ENCODE data around the gene GLRA1.

GRCh38 chr5:151970885-151971284 lies 46.2 kb upstream of the GLRA1 start:
- TF ChIP-seq, protein P1, sequence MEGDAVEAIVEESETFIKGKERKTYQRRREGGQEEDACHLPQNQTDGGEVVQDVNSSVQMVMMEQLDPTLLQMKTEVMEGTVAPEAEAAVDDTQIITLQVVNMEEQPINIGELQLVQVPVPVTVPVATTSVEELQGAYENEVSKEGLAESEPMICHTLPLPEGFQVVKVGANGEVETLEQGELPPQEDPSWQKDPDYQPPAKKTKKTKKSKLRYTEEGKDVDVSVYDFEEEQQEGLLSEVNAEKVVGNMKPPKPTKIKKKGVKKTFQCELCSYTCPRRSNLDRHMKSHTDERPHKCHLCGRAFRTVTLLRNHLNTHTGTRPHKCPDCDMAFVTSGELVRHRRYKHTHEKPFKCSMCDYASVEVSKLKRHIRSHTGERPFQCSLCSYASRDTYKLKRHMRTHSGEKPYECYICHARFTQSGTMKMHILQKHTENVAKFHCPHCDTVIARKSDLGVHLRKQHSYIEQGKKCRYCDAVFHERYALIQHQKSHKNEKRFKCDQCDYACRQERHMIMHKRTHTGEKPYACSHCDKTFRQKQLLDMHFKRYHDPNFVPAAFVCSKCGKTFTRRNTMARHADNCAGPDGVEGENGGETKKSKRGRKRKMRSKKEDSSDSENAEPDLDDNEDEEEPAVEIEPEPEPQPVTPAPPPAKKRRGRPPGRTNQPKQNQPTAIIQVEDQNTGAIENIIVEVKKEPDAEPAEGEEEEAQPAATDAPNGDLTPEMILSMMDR (conservative IDR thresholded peaks at IDR 0.05) = no peak
- no peak for TF ChIP-seq ZFX (IDR thresholded peaks at IDR 0.05)
